Effector memory CD8-positive, alpha-beta T cell (primary cell): ENCODE data around the gene SMAP1.

Experiments
- ATAC-seq: fragments of 150-1000 bp; cut with Tn5 transposase; replicated peaks from 2 replicates; pipeline ENCODE4 v1.10.0; 2021; ENCODE audit warnings: mild to moderate bottlenecking, moderate library complexity
- DNase-seq, 3 experiments: peaks; one replicate each; pipeline ENCODE4 v3.0.0; 2021
- H3K27ac Mint-ChIP-seq, 2 donors: one replicate each; pipeline ENCODE4 v1.8.0; 2022; ENCODE audit warnings: mild to moderate bottlenecking in 2 of 2, mixed read lengths in 2 of 2, moderate library complexity in 2 of 2
- H3K27me3 Mint-ChIP-seq, 2 donors: one replicate each; pipeline ENCODE4 v1.8.0; 2022; ENCODE audit warnings: mixed read lengths in 2 of 2
- H3K36me3 Mint-ChIP-seq: one replicate; pipeline ENCODE4 v1.8.0; 2022; ENCODE audit warnings: mild to moderate bottlenecking, moderate library complexity, mixed read lengths; ENCODE audit not compliant: insufficient read depth
- H3K4me1 Mint-ChIP-seq, 2 donors: one replicate each; pipeline ENCODE4 v1.8.0; 2022; ENCODE audit warnings: low read depth in 2 of 2, mixed read lengths in 2 of 2
- H3K4me3 Mint-ChIP-seq, 2 donors: one replicate each; pipeline ENCODE4 v1.8.0; 2022; ENCODE audit warnings: mild to moderate bottlenecking in 2 of 2, mixed read lengths in 2 of 2, moderate library complexity in 2 of 2
- H3K9me3 Mint-ChIP-seq, 2 donors: one replicate each; pipeline ENCODE4 v1.8.0; 2022; ENCODE audit warnings: mixed read lengths in 2 of 2

SMAP1 gene

DNA sequence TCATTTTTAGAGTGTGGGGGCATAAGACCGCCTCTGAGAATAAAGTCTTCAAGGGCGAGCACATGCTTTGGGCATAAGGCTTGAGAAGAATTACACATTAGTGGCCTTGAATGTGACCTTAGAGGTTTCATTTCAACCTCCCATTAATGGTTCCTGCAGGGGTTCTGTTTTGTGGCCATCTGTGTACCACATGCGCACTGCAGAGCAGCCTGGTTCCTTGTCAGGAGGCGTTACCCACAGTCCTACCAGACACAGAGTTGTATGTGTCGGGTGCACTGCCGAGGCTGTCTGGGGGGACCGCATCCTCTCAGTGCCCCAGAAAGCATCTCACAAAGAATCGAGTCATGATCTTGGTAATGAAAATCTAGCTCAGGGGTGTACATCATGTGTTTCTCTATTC, 173.4 kb downstream of the SMAP1 start:
- DNase-seq (no peak), ATAC-seq (peak; percentile 54)
- Mint-ChIP-seq H3K36me3 (peaks cover 6% of the 10 kb centered on the region), H3K27me3 (no peaks in the 10 kb centered on the region), H3K4me1 (peaks cover 6 to 12% of the 10 kb centered on the region in 2 donors), H3K9me3 (no peaks in the 10 kb centered on the region), H3K27ac (no peak overlapping the region), H3K4me3 (no peak overlapping the region)

DNA sequence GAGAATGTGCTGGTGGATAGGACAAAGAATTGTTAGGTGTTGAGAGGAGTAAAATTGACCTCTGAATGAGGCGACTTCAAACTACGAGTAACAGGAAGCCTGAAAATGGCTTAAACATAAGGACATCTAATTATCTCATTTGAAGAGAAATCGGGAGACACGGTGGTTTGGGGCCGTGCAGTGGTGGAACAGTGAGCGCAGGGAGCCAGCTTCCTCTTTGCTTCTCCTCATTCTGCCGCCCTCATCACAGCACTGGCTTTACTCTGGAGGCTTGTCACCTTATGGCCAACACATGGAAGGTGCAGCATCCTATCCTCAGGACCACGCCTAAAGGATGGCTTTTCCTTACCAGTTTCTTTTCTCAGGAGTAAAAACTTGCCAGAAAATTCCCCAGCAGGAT, 174.9 kb downstream of the SMAP1 start:
- peaks cover 2% of the 10 kb centered on the region for H3K36me3 Mint-ChIP-seq
- H3K27me3 Mint-ChIP-seq: no peaks in the 10 kb centered on the region

DNA sequence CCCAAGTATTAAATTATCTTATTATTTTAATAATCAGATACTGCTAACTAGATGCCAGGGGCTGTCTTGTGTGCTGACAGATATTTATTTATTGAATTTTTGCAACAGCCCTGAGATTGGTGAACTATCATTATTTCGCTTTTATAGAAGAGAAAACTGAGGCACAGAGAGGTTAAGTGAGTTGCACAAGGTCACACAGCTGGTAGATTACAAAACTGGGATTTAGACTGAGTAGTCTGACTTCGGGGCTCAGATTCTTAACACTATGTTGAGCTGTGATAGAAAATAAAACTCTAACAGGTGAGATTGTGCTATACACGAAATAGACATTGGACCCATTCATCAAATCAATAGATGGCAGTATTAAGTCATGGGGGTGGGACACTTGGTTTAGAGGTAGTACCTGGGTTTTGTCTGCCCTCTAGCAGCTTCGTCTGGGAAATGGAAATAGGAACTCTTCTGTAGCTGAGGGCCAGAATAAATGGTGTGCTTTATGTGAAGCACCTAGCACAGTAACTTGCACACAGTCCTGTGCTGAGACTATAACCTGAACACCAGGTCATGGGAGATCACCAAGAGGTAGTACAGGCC, 175.7 kb downstream of the SMAP1 start:
- ATAC-seq (no peak), DNase-seq (no peak)
- Mint-ChIP-seq H3K36me3 (no peaks in the 10 kb centered on the region), H3K4me3 (no peak overlapping the region), H3K27ac (no peak overlapping the region), H3K27me3 (no peaks in the 10 kb centered on the region), H3K4me1 (peaks cover 11 to 19% of the 10 kb centered on the region in 2 donors), H3K9me3 (no peaks in the 10 kb centered on the region)

More for the DNA sequence above, 174.9 kb downstream of the SMAP1 start:
- ATAC-seq (no peak), DNase-seq (no peak)
- Mint-ChIP-seq H3K27ac (peak overlapping the region in 1 of 2 donors; percentile 41), H3K9me3 (no peaks in the 10 kb centered on the region), H3K4me1 (peaks cover 10 to 17% of the 10 kb centered on the region in 2 donors), H3K4me3 (no peak overlapping the region)

DNA sequence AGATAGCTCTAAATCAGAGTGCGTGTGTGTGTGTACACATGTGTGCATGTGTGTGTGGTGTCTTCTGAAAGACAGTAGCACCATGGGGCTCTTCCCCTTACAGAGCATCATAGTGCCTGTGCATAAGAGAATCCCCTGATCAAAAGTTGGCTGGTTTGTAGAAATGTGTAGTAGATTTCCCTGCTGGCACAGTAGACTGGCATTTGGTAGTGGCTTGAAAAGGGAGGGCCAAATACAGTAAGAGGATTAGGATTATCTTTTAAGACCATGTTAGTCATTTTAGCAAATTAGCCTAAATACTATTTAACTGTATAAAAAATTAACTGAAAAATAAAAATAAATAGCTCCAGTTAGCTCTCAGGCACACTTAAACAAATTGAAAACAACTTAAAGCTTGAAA, 176.6 kb downstream of the SMAP1 start:
- Mint-ChIP-seq H3K4me3 (no peak overlapping the region), H3K27ac (no peak overlapping the region), H3K36me3 (no peaks in the 10 kb centered on the region), H3K9me3 (no peaks in the 10 kb centered on the region), H3K4me1 (peaks cover 15 to 19% of the 10 kb centered on the region in 2 donors), H3K27me3 (no peaks in the 10 kb centered on the region)
- DNase-seq (no peak), ATAC-seq (no peak)

DNA sequence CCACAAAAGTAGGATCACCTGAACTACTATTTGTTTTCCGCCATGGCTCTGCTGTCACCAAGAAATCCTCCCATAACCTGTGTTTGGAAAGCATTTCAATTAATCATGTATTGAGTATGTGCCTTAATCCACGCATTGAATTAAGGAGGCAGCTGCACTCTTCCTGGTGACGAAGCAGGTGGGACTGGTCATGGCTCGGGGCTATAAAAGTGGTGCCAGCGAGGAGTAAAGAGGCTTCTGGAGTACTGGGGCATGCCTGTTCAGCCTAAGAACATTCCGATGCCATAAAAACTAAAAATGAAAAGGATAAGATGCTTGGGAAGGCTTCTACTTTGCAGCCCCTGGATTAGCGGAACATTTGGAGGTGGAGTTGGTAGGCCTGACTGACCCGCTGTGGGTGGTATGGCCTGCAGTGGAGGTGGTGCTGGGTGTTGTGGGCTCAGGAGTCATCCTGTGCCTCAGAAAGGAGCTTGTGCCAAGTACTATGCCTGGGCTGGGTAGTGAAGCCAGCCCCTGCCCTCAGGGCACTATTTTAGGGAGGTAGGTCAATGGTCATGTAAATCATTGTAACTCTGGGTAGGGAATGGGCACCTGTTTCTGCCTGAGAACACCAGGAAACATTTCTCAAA, 178.6 kb downstream of the SMAP1 start:
- no peaks in the 10 kb centered on the region for H3K9me3 Mint-ChIP-seq
- H3K4me1 Mint-ChIP-seq: peaks cover 15 to 18% of the 10 kb centered on the region in 2 donors
- H3K27ac Mint-ChIP-seq: no peak overlapping the region
- H3K36me3 Mint-ChIP-seq: no peaks in the 10 kb centered on the region
- DNase-seq: no peak
- no peak for ATAC-seq
- no peaks in the 10 kb centered on the region for H3K27me3 Mint-ChIP-seq
- no peak overlapping the region for H3K4me3 Mint-ChIP-seq

DNA sequence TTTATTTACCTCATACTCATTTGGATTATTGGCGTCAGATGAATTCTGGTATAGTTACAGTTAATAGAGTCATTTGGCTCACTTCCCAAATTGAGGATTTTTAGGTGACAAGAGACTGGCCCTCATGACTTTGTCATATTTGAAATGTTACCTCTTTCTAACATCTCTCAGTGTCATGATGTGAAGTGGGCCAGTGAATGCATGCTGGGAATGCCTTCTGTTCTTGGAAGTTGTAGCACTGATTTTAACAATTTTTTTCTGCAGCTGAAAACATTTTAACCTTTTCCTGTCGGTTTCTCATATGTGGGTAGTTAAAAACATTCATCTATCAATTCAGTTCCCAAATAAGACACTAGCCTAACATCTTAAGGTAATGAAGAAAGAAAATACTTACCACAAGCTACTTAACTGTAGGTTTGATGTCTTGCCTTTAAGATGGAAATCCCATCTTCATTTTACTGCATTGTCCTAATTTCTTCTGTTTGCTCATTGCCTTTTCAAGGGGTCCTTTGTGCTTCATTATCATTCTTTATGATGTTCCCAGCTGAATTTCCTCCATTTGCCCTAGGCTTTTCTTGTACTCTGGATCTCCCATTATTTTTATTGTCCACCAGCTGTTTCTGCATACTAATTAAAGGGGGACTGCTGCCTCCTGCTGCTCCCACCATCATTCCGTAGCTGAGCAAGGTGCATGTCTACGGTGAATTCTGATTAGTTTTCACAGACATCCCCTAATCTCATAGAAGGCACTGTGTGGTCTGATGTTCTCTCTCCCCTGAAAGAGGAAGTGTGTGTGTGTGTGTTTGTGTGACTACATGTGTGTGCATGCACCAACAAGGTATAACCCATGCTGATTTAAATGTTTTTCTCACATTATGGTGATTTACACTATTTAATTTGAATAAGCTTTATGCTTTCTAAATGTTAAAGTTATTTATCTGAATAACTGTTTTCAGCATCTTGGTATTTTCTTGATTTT, 179.7 kb downstream of the SMAP1 start:
- H3K36me3 Mint-ChIP-seq: no peaks in the 10 kb centered on the region
- H3K9me3 Mint-ChIP-seq: no peaks in the 10 kb centered on the region
- H3K4me3 Mint-ChIP-seq: no peak overlapping the region
- H3K4me1 Mint-ChIP-seq: peaks cover 11 to 15% of the 10 kb centered on the region in 2 donors
- no peak for DNase-seq
- no peak overlapping the region for H3K27ac Mint-ChIP-seq
- ATAC-seq: no peak
- no peaks in the 10 kb centered on the region for H3K27me3 Mint-ChIP-seq

DNA sequence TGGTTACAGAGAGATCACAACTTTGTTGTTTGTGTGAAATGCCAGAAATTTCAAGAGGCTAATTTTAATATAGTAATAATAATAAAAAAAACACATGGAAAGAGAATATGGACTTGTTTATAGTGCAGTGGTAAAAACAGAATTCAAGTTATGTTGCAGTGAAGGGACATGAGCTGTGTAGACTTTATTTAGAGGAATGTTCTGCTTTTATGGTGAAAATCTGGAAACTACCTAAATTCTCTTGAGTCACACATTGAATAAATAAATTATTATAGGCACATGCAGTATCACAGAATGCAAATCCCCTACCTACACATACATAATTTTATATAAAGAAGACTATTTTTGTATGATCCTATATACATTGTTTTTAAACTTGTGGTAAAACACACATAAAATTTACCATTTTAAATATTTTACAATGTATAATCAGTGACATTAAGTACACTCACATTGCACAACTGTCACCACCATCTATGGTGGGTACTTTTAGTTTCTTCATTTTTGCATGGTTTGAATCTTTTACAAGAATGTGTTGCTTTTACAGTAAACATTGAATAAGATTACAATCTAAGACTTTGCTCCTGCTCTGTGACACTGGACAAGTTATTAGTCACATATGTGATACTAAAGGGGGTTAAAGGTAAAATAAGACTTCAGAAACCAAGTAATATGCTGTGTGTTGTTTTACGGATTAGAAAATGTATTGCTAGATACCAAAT, 181.8 kb downstream of the SMAP1 start:
- no peaks in the 10 kb centered on the region for H3K9me3 Mint-ChIP-seq
- H3K4me1 Mint-ChIP-seq: peaks cover 9 to 14% of the 10 kb centered on the region in 2 donors
- DNase-seq (no peak), ATAC-seq (no peak)
- H3K27me3 Mint-ChIP-seq: no peaks in the 10 kb centered on the region
- peaks cover 9% of the 10 kb centered on the region for H3K36me3 Mint-ChIP-seq
- no peak overlapping the region for H3K27ac Mint-ChIP-seq
- H3K4me3 Mint-ChIP-seq: no peak overlapping the region

DNA sequence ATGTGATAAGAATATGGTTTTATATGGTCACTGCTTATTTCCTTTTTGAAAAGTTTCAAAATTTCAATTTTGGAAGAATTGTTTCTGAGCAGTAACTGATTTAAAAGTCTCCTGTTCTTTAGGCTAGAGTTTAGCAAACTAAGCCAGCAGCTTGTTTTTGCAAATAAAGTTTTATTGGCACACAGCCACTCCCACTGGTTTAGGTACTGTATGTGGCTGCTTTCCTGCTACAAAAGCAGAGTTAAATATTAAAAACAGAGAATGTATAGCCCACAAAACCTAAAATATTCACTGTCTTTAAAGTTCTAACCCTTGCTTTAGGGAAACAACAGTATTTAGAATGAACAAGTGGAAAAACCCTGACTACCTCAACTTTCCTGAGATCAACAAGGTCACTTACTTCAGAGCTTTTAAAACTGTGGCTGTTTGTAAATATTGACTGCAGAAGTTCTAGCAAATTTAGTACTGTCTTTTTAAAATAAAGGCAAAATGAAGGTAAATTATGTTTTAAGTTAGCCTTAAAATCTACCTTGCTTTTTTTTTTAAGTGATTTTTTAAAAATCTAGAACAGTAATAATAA, 185.1 kb downstream of the SMAP1 start:
- Mint-ChIP-seq H3K27me3 (no peaks in the 10 kb centered on the region), H3K36me3 (peaks cover 12% of the 10 kb centered on the region), H3K4me3 (no peak overlapping the region), H3K4me1 (peaks cover under 1 to 5% of the 10 kb centered on the region in 2 donors), H3K27ac (no peak overlapping the region), H3K9me3 (no peaks in the 10 kb centered on the region)
- ATAC-seq (no peak), DNase-seq (no peak)

DNA sequence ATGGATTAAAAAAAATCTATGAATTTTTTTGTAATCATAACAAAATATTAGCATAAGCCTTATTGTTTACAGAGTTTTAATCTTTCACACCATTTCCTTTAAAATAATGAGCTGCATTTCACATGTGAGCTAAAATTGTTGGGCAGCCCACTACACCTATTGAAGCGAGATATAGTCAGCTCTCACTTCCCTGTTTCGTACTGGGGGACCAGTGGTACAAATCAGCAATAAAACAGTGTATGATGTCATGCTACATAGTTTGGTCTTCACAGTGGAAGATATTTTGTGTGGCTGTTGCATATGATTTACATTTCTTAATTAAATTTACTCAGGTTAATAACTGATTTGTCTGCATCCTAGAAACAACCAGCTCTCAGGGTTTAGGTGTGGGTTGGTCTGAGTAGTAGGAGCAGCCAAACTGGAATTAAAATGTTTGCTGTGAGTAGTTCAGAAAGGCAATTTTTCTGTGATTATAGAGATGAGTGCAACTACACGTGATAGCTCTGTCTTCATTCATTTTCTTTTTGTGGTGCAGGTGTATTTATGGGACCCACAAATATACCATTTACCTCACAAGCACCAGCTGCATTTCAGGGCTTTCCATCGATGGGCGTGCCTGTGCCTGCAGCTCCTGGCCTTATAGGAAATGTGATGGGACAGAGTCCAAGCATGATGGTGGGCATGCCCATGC, 189.8 kb downstream of the SMAP1 start:
- H3K9me3 Mint-ChIP-seq: no peaks in the 10 kb centered on the region
- DNase-seq (no peak), ATAC-seq (no peak)
- no peak overlapping the region for H3K4me3 Mint-ChIP-seq
- no peak overlapping the region for H3K27ac Mint-ChIP-seq
- peaks cover 30% of the 10 kb centered on the region for H3K36me3 Mint-ChIP-seq
- H3K4me1 Mint-ChIP-seq: no peaks in the 10 kb centered on the region
- no peaks in the 10 kb centered on the region for H3K27me3 Mint-ChIP-seq

DNA sequence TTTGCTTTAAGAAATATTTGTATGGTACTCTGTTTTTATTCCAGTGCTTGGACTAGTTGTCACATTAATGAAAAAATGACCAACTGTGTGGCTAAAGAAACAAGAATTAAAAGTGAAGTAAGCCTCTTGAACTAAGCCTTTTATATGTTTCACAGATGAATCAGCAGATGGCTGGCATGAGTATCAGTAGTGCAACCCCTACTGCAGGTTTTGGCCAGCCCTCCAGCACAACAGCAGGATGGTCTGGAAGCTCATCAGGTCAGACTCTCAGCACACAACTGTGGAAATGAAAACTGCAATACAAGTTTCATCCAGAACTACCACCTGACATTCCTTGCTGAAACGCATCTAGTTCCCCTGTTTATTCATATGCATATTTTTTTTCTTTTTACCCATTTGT, 192.4 kb downstream of the SMAP1 start:
- Mint-ChIP-seq H3K27me3 (no peaks in the 10 kb centered on the region), H3K4me1 (peaks cover 0 to 7% of the 10 kb centered on the region in 2 donors), H3K36me3 (peaks cover 19% of the 10 kb centered on the region), H3K27ac (no peak overlapping the region), H3K9me3 (no peaks in the 10 kb centered on the region), H3K4me3 (no peak overlapping the region)
- DNase-seq: no peak
- ATAC-seq: no peak

DNA sequence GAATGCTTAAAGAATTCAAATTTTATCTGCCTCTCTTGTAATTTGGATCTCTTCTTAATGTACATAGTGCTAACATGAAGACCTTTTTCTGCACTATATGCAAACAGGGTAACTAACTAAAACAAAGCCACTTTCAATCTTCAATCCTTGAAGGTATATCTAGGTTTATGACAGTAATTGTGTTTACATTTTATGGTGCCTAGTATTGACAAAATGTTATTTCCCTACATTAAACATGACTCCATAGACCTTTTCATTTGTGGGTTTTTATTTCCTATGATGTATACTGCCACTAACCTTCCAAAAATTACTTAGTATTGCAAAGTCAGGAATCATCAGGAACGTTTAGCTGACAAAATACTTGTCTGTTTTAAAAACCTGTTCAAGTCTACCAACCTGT, 193.2 kb downstream of the SMAP1 start:
- H3K27ac Mint-ChIP-seq: no peak overlapping the region
- ATAC-seq: no peak

DNA sequence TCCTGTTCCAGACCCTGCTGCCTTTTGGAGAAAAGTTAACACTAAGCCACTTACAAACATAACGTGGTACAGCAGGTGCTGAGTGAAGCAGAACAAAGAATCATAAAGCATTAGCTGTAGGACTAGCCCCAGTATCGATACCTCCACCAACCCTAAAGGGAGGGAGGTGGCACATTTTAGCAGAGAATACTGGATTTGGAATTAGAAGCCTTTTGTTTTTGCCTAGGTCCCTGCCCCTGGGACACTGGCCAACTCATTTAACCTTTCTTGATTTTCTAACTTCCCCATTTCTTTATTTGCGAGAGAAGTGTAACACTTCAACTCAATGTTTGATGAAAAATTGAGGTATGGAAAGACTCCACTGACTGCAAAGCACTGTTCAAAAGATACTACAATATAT, 195.7 kb downstream of the SMAP1 start:
- Mint-ChIP-seq H3K9me3 (peaks cover 0 to 3% of the 10 kb centered on the region in 2 donors), H3K36me3 (peaks cover 15% of the 10 kb centered on the region), H3K4me3 (no peak overlapping the region), H3K27me3 (peaks cover 0 to 5% of the 10 kb centered on the region in 2 donors), H3K27ac (peak overlapping the region in 1 of 2 donors; percentile 35), H3K4me1 (peaks cover 0 to 7% of the 10 kb centered on the region in 2 donors)
- no peak for ATAC-seq
- DNase-seq: no peak

More for the DNA sequence above, 193.2 kb downstream of the SMAP1 start:
- Mint-ChIP-seq H3K9me3 (no peaks in the 10 kb centered on the region), H3K36me3 (peaks cover 19% of the 10 kb centered on the region), H3K4me3 (no peak overlapping the region), H3K27me3 (no peaks in the 10 kb centered on the region), H3K4me1 (peaks cover 0 to 7% of the 10 kb centered on the region in 2 donors)
- DNase-seq: no peak
